GM18909 (cell line): ENCODE results near the gene SETD1B.

Source experiments
- ATAC-seq: cut with Tn5 transposase; IDR thresholded peaks from one replicate; pipeline ENCODE4 v1.9.1; 2021; ENCODE audit warnings: mild to moderate bottlenecking; ENCODE audit not compliant: unreplicated experiment, poor library complexity

The SETD1B gene

DNA sequence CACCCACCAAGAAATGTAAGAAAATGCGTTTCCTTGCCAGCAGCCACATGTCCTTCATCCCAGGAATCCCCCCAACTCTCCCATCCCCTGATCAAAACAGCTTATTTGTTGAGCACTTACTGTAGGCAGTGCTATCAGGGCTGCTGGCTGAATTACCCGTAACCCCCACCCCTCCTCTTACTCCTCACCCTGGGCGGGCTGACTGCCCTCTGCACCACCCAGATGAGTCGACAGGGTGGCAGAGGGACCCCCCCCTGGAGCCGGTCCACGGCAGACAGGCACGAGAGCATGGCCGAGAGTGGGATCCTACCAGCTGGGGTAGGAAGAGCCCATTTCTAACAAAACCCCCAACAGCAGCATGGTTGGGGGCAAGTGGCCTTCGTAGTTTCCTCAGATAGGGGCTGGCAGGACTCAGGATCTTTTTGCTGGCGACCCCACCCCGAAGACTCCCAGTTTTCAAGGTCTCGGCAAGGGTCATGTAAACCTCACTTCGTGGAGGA lies 9.2 kb upstream of the SETD1B start:
- no peak for ATAC-seq

DNA sequence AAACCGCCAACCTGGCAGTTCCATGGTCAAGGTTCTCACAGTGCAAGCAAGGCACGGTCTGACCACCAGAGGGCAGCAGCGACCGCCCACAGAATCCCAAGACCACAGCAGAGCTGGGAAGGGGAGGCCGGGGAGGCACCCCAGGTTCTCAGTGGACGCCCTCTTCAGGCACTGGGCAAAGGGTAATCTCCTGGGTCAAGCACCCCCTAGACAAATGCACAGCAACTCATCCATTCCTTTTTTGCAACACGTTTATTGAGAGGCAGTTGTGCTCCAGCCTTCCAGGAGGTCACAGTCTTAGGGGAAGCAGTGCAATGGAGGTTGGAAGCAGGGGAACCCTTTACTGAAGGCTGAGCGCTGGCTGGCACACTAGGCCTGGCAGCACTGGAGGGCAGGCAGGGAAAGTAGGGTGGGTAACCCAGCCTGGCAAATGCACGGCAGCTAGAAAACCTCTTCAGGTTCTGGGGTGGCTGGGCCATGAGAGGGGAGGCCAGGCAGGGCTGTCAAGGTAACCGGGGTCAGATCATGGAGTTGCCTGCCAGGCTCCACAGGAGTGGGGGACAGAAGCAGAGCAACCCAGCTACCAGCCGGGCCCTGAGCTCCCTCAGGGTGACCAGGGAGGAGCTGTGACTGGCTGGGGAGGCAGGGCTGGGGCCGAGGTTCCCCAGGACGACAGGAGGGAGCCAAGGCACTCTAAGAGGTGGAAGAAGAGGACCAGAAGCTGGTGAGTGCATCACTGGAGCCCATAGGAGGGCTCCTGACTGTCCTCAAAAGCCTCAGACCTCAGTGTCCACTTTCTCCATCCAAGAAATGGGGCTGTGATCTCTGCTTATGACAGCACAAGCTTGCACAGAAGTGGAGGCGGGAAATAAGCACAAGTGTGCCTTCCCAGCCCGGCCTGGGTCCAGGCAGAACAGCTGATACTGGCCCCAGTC lies 8.5 kb upstream of the SETD1B start:
- ATAC-seq = no peak

- ATAC-seq = no peak
Observed at GRCh38 chr12:121796855-121797751, 6.7 kb upstream of the SETD1B start.

DNA sequence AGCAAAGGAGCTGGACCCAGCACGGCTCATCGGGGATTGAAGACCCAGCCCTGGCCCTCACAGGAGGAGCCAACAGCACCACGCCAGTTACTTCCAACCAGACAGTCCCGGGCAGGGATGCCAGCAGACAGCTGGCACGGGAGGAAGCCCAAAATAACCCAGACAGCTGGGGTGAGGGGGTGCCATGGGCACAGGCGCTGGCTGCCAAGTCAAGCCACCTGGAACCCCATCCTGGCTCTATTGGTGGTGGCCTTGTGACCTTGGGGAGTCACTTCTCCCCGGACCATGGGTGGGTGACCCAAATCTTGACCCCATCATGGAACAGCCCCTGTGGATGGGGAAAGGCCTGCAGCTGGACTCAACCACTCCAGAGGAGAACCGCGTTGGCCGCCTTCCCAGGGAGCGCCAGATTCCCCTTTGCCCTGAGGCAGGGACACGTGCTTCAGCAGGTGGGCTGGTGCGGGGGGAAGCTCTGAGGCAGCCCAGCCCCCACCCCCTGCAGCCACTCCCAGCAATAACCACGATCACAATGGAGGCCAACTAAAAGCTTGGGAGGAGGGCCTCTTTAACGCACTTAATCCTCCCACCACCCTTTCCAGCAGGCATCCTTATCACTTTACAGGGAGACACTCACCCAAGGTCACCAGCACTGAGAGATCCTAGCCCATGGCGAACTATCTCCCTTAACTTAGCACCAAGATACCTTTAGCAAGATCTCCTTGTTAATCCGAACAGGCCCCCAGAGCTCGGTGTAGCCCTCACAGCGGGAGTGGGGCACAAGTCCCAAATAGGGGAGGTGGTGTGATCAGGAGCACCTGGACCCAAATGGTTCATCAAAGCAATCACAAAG lies 5.6 kb upstream of the SETD1B start:
- ATAC-seq = no peak

DNA sequence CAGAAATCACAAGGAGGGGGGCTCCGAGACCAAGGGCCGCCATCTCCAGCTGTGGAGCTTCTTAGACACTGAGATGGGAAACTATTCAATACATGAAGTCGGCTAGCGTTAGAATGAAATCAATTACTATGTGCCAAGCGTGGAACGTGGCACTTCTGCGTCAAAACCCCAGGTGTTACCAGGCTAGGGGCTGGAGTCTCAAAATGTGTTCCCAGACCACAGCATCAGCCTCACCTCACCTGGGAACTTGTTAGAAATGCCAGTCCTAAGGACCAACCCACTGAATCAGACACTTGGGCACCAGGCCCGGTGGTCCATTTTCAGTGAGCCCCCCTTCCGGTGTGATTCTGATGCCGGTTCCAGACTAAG lies 5.0 kb upstream of the SETD1B start:
- ATAC-seq = no peak

DNA sequence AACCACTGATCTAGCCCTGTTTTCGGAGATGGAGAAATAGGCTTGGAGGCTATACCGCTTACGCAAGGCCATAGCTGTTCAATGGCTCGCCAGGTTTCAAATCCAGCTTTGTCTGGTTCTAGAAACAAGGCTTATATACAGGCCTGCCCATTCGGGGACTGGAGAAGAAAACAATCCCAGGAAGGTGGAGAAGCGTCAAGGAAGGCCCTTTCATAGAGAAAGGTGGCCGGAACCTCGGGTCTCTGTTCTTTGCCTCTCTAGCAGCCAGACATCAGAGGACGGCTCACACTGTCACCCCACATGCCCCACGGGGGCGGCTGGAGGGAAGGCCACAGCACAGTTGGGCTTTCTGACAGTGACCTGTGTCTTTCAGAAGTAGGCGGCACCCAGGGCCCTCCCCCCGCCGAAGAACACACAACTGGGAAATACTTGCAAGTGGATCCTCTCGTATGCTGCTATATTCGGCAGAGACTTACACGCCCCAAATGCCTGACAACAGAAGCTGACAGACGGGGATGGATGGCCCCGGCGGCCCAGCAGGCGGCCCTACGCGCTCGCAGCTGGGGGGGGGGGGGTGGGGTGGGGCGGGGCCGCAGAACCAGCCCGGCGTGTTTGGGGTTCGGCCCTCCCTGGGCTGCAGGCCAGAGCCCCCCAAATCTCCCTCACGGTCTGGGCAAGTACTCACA lies 4.5 kb upstream of the SETD1B start:
- no peak for ATAC-seq

DNA sequence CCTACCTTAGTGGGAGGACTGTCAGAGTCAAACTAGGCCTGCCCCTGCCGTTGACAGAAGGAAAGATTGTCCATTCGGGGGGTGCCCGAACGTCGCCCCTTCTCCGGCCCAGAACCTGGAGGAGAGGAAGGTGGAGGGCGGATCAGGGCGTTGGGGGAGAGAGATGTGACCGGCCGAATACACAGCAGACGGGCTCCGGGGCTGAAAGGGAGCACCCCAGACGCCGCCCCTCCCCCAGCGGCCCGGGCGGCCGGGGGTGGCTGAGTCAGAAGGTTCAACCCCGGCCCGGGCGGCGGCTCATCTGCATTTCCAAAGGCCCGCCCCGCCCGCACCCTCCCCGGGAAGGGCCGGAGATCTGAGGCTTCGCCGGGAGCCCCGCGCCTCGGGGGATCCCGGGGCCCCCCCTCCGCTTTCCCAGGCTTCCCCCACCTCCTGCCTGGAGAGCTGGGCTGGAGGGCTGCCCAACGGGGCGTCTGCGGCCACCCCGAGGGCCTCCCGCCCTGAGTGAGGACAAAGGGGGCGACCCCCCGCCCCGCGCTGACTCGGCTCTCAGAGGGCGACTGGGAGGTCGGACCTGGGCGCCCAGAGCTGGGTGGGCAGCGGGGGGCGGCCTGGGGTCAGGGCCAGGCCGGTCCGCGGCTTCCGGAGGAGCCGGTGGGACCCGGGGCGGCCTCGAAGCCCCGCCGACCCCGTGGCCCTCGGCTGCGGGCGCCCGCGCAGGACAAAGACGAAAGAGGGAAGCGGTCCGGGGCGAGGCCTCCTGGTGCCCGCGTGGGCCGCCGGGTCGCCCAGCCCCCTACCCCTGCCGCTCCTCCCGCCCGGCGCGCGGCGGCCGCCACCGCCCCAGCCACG lies 3.7 kb upstream of the SETD1B start:
- peak; percentile 25 for ATAC-seq

GRCh38 chr12:121800694-121801594 lies 2.9 kb upstream of the SETD1B start:
- no peak for ATAC-seq

DNA sequence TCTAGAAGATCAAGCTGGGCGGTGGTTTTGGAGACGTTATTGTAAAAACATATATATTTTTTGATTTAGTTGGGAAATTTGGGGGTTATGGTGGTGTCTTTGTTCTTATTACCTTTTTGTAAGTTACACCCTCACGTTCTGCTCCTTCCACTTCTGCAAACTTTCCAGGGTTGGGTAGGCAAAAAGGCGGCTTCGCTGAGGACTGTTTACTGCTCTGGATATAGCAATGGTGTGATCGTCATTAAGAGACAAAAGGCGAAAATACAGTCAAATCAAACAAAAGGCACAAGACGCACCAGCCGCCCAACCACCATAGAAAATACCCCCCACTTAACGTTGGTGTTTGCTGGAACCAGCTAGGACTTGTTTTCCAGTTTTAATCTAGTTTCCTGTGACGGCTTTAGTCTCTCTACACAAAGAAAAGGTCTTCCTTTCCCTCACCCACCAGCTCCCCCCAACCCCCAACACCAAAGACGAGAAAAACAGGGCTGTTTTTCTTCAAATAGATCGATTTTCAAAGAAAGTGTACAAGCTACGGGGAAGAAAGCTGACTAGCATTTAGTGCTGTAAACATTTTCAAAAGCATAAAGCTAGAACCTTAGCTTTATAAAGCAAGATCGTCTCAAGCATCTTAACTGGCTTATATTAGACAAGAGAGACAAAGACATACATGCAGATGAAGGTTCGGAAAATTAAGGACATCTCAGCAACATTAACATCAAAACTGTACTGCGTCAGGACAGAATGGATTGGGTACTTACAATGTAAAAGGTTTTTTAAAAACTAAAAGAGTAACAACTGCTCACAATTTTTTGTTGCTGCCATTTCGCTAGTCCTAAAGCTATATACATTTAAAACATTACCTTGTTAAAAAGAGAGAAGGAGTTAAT lies 2.0 kb upstream of the SETD1B start:
- no peak for ATAC-seq

- ATAC-seq = no peak
Observed at GRCh38 chr12:121802485-121802842, 1.3 kb upstream of the SETD1B start.

DNA sequence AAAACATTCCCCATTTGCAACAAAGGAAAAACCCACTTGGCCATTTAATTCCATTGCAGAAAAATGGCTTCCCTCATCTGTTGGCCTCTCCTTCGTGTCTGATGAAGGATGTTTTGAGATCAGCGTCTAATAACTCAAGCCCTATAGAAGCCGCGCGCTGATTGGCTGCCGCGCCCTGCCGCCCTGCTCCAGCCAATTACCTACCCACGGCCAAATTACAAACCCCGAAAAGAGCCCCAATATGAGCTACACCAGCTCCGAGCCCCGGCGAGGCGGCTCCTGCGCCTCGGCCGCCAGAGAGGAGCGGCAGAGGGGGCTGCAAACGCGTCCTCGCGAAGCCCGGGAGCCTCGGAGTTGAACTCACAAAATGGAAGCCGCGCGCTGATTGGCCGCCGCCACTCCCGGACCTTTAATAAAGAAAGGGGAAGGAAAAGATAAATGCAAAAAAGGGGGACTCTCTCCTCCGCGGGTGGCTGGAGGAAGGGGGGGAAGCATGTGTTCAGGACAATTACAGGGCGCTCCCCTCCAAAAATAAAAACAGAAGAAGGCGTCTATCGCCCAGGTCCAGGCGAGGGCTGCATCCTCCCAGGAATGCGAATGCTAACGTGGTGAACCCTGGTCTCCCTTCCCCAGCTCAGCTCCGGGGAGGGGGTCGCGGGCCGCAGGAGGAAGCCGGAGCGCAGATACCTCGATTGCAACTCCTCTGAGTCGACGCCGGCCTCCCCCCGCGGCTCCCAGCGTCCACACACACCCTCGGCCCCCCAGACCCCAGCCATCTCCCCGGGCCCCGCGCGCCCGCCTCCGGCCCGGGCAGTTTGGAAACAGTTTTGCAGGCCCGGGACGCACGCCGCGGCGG lies 738 bp upstream of the SETD1B start:
- ATAC-seq = peak; percentile 42

DNA sequence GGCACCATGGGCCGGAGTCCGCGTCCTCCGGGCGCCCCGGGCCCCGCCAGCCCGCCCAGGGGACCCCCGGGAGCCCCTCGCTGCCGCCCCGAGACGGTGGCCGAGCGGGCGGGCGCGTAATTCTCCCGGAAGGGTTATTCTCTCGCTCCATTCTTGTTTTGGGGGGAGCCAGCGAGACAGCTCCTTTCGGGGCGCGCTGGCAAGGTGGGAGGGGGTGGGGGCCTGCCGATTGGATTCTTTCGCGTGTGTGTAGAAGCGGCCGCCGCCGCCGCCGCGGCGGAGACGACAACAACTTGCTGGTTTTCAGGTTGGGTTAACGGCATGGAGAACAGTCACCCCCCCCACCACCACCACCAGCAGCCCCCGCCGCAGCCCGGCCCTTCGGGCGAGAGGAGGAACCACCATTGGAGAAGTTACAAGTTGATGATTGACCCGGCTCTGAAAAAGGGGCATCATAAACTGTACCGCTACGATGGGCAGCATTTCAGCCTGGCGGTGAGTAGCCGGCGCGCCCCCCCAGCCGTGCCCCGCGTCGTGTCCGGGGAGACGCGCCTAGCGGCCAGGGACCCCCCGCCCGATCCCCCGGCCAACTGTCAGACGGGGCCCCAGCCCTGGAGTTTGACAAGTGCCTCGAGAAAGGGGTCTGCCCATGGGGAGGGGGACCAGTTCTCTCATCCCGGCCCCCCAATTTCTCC lies 755 bp downstream of the SETD1B start:
- ATAC-seq = no peak

DNA sequence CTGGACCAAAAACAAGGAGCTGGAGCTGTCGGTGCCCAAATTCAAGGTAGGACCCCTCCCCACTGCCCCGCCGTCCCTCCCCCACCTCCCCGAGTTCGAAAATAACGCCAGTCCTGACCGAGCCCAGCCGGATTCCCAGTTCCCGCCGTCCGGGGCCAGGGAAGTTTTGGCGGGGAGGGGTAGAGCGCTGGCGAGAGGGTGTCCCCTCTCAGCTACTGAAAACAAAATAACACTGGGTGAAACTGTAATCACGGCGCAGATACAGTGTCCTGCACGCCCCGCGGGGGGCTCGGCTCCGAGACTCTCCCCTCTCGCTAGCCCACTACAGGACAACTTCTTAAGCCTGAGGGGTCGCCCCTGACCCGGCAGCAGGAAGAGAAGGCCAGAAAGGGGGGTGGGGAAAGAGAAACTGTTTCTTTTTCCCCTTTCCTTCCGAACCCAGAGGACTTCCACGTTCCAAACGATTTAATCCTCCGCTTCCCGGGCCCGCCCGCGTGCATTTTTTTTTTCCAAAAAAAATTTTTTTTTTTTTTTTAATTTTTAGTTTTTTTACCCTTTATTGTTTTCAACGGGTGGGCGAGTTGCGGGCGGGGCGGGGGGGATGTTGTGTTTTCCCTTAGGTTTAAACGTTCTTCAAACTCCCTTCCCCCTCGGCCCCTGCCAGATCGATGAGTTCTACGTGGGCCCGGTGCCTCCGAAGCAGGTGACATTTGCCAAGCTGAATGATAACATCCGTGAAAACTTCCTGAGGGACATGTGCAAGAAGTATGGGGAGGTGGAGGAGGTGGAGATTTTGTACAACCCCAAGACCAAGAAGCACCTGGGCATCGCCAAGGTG lies 1.6 kb downstream of the SETD1B start:
- no peak for ATAC-seq

- ATAC-seq = no peak
Observed at GRCh38 chr12:121806009-121806545, 2.3 kb downstream of the SETD1B start.
